Fibroblast of pulmonary artery (primary cell): ENCODE results near the gene PABPN1L.

Source experiments
- DNase-seq: peaks from one replicate; pipeline ENCODE4 v3.0.0-alpha.2; 2010; ENCODE audit warnings: low read depth
- H3K4me3 ChIP-seq: replicated peaks from 2 replicates; pipeline ENCODE4 v1.5.1; 2011; ENCODE audit warnings: low read depth, mild to moderate bottlenecking, control low read depth, low read length, moderate library complexity
- CTCF ChIP-seq: IDR thresholded peaks from 2 replicates; pipeline ENCODE4 v1.5.1; 2011; ENCODE audit warnings: mild to moderate bottlenecking, control low read depth, low read length, inconsistent platforms; ENCODE audit errors: missing control alignments

Gene PABPN1L

GRCh38 chr16:88866151-88866920, at the start of gene PABPN1L:
TSS of gene PABPN1L (minus strand) at chr16:88866660. CDS start at chr16:88866606, 54 bp downstream.
- DNase-seq: no peak
- H3K4me3 ChIP-seq: no peak within 1 kb of the TSS
- no peak for TF ChIP-seq CTCF

GRCh38 chr16:88915639-88916327, 49.3 kb upstream of the PABPN1L start:
- no peak overlapping the region for H3K4me3 ChIP-seq
- TF ChIP-seq CTCF: no peak
- DNase-seq: no peak

- peak; percentile 22 for DNase-seq
- no peak overlapping the region for H3K4me3 ChIP-seq
- no peak for TF ChIP-seq CTCF
Observed at GRCh38 chr16:88914750-88915368, 48.4 kb upstream of the PABPN1L start.

GRCh38 chr16:88913870-88914269, 47.4 kb upstream of the PABPN1L start:
- no peak overlapping the region for H3K4me3 ChIP-seq
- no peak for DNase-seq
- no peak for TF ChIP-seq CTCF

GRCh38 chr16:88913001-88913612, 46.6 kb upstream of the PABPN1L start:
- no peak for TF ChIP-seq CTCF
- no peak overlapping the region for H3K4me3 ChIP-seq
- no peak for DNase-seq

GRCh38 chr16:88912556-88912955, 46.1 kb upstream of the PABPN1L start:
- no peak for TF ChIP-seq CTCF
- DNase-seq: no peak
- H3K4me3 ChIP-seq: no peak overlapping the region
